Activated CD8-positive, alpha-beta memory T cell treated with anti-CD3 and anti-CD28 coated beads for 36 hours (primary cell): Measurements from ENCODE around the gene PSMF1. TPM values are rescaled to one million over a fixed set of nuclear protein-coding genes. Genes with fewer than 3 reads are reported as not detected.

Experiments used
- CTCF ChIA-PET: fragments of 350-600 bp; sonication (Branson Sonifier 250); formaldehyde crosslinking; loops from one replicate; lab custom pipeline; 2021; ENCODE audit warnings: antibody characterized with exemption; lab: Charles Lee
- POLR2A ChIA-PET: fragments of 350-600 bp; sonication (Branson Sonifier 250); formaldehyde crosslinking; loops from one replicate; lab custom pipeline; 2021; ENCODE audit warnings: antibody characterized with exemption; lab: Charles Lee
- total RNA-seq, 2 experiments: library from RNA; stranded (reverse); gene quantifications; one replicate each; pipeline ENCODE4 v1.2.3, GENCODE V29; 2021

Gene PSMF1
- total RNA-seq, 2 experiments from 2014 or later, result 174 to 178 TPM

GRCh38 chr20:1184638-1185315 lies 66.4 kb downstream of the PSMF1 start, which contains the start of gene TMEM74B:
Gene TMEM74B (minus strand): TSS chr20:1184981. CDS start chr20:1183801, 1,180 bp downstream.
- ChIA-PET POLR2A (no interaction called here), CTCF (interaction anchor here (0.9 kb wide), 1 partner anchor 73 kb away, joined by 4 read pairs; no protein-coding TSS in a partner anchor)

- ChIA-PET CTCF (interaction anchor here (0.9 to 1.3 kb wide), 2 partner anchors 12 to 74 kb away, joined by 4 read pairs; no protein-coding TSS in a partner anchor), POLR2A (interaction anchor here (0.5 kb wide), 1 partner anchor 1860 kb away, joined by 4 read pairs; no protein-coding TSS in a partner anchor)
Observed at GRCh38 chr20:1185316-1185741, 66.9 kb downstream of the PSMF1 start.

GRCh38 chr20:1185790-1186334 lies 67.5 kb downstream of the PSMF1 start:
- CTCF ChIA-PET, result interaction anchor here (0.9 to 1.3 kb wide), 2 partner anchors 13 to 74 kb away, joined by 4 read pairs; no protein-coding TSS in a partner anchor
- POLR2A ChIA-PET, result interaction anchor here (0.5 kb wide), 1 partner anchor 1859 kb away, joined by 4 read pairs; no protein-coding TSS in a partner anchor

GRCh38 chr20:1186367-1186991 lies 68.1 kb downstream of the PSMF1 start:
- CTCF ChIA-PET, result interaction anchor here (1.3 kb wide), 1 partner anchor 13 kb away, joined by 4 read pairs; no protein-coding TSS in a partner anchor
- POLR2A ChIA-PET, result no interaction called here

- POLR2A ChIA-PET, result no interaction called here
- CTCF ChIA-PET, result no interaction called here
Observed at GRCh38 chr20:1187605-1188171, 69.3 kb downstream of the PSMF1 start.

GRCh38 chr20:1188347-1188746 lies 69.9 kb downstream of the PSMF1 start:
- ChIA-PET POLR2A (no interaction called here), CTCF (interaction anchor here (1.0 kb wide), 1 partner anchor 24 kb away, joined by 4 read pairs; no protein-coding TSS in a partner anchor)

GRCh38 chr20:1189827-1190226 lies 71.4 kb downstream of the PSMF1 start:
- ChIA-PET CTCF (no interaction called here), POLR2A (no interaction called here)

GRCh38 chr20:1190847-1191246 lies 72.4 kb downstream of the PSMF1 start:
- ChIA-PET CTCF (no interaction called here), POLR2A (no interaction called here)

- ChIA-PET CTCF (no interaction called here), POLR2A (no interaction called here)
Observed at GRCh38 chr20:1191299-1191698, 72.9 kb downstream of the PSMF1 start.

GRCh38 chr20:1195226-1195625 lies 76.8 kb downstream of the PSMF1 start:
- ChIA-PET POLR2A (no interaction called here), CTCF (interaction anchor here (1.2 kb wide), 1 partner anchor 18 kb away, joined by 3 read pairs; no protein-coding TSS in a partner anchor)

GRCh38 chr20:1196634-1197033 lies 78.2 kb downstream of the PSMF1 start:
- ChIA-PET POLR2A (no interaction called here), CTCF (no interaction called here)

GRCh38 chr20:1197801-1198200 lies 79.4 kb downstream of the PSMF1 start:
- ChIA-PET POLR2A (no interaction called here), CTCF (no interaction called here)

GRCh38 chr20:1198751-1199150 lies 80.3 kb downstream of the PSMF1 start:
- CTCF ChIA-PET, result no interaction called here
- POLR2A ChIA-PET, result no interaction called here

GRCh38 chr20:1199212-1199873 lies 80.9 kb downstream of the PSMF1 start:
- ChIA-PET POLR2A (no interaction called here), CTCF (no interaction called here)

GRCh38 chr20:1199964-1200363 lies 81.6 kb downstream of the PSMF1 start:
- ChIA-PET POLR2A (no interaction called here), CTCF (no interaction called here)

GRCh38 chr20:1202762-1203504 lies 84.5 kb downstream of the PSMF1 start, which contains the start of gene C20orf202:
Gene C20orf202 (plus strand): TSS chr20:1203454. CDS start chr20:1203586, 132 bp downstream.
- ChIA-PET POLR2A (no interaction called here), CTCF (no interaction called here)

- CTCF ChIA-PET, result no interaction called here
- POLR2A ChIA-PET, result no interaction called here
Observed at GRCh38 chr20:1203630-1204029, 85.2 kb downstream of the PSMF1 start.

GRCh38 chr20:1204113-1204512 lies 85.7 kb downstream of the PSMF1 start:
- ChIA-PET POLR2A (no interaction called here), CTCF (no interaction called here)

- CTCF ChIA-PET, result no interaction called here
- POLR2A ChIA-PET, result no interaction called here
Observed at GRCh38 chr20:1204576-1204975, 86.2 kb downstream of the PSMF1 start.
